Endothelial cell (in vitro differentiated cells): ENCODE results near the gene TAAR5. TPM values are rescaled to one million over a fixed set of nuclear protein-coding genes. Genes with fewer than 3 reads are reported as not detected.
"Not testable (repeated sequence)": the region's sequence is repeated elsewhere in the genome, so short reads cannot be mapped to it uniquely, and the experiment has no call there.

Experiments used
- DNase-seq: peaks from one replicate; pipeline ENCODE4 v3.0.0; 2021; ENCODE audit warnings: low spot score
- H3K27ac Mint-ChIP-seq: one replicate; pipeline ENCODE4 v1.8.0; 2021; ENCODE audit warnings: mixed read lengths, inconsistent platforms; ENCODE audit not compliant: unreplicated experiment
- H3K27me3 Mint-ChIP-seq: one replicate; pipeline ENCODE4 v1.8.0; 2021; ENCODE audit warnings: mild to moderate bottlenecking, moderate library complexity, mixed read lengths, inconsistent platforms; ENCODE audit not compliant: unreplicated experiment
- H3K36me3 Mint-ChIP-seq: one replicate; pipeline ENCODE4 v1.8.0; 2021; ENCODE audit warnings: mild to moderate bottlenecking, low read depth, mixed read lengths, inconsistent platforms; ENCODE audit not compliant: unreplicated experiment
- H3K4me1 Mint-ChIP-seq: one replicate; pipeline ENCODE4 v1.8.0; 2021; ENCODE audit warnings: mild to moderate bottlenecking, mixed read lengths, inconsistent platforms; ENCODE audit not compliant: unreplicated experiment
- H3K4me3 Mint-ChIP-seq: one replicate; pipeline ENCODE4 v1.8.0; 2021; ENCODE audit warnings: mild to moderate bottlenecking, mixed read lengths, inconsistent platforms; ENCODE audit not compliant: unreplicated experiment
- H3K9me3 Mint-ChIP-seq: one replicate; pipeline ENCODE4 v1.8.0; 2021; ENCODE audit warnings: mixed read lengths, inconsistent platforms; ENCODE audit not compliant: unreplicated experiment
- CTCF ChIP-seq: fragments of 200-600 bp; sonication (generic); IDR thresholded peaks from one replicate; pipeline ENCODE4 v1.5.0; 2021; ENCODE audit warnings: antibody characterized with exemption; ENCODE audit not compliant: unreplicated experiment
- total RNA-seq: library from RNA; stranded (reverse); fragmentation: NEBNext Ultra II Directional; extraction: Animal tissue kit (Norgen Biotek cat#: 25700); gene quantifications from one replicate; pipeline ENCODE4 v1.2.1, GENCODE V29; 2021; ENCODE audit not compliant: unreplicated experiment

The TAAR5 gene
- total RNA-seq, 1 donor from 2014 or later = not detected

- Mint-ChIP-seq H3K36me3 (no peaks in the 10 kb centered on the region), H3K9me3 (no peaks in the 10 kb centered on the region), H3K27me3 (no peaks in the 10 kb centered on the region), H3K4me3 (no peak overlapping the region), H3K4me1 (no peaks in the 10 kb centered on the region), H3K27ac (no peak overlapping the region)
- no peak for DNase-seq
- no peak for TF ChIP-seq CTCF
Observed at GRCh38 chr6:132566404-132566803, 23.1 kb downstream of the TAAR5 start.

- not testable (repeated sequence) for H3K9me3 Mint-ChIP-seq, H3K27me3 Mint-ChIP-seq, H3K4me3 Mint-ChIP-seq, H3K27ac Mint-ChIP-seq, H3K36me3 Mint-ChIP-seq, H3K4me1 Mint-ChIP-seq, DNase-seq
Observed at GRCh38 chr6:132560087-132560486, 29.5 kb downstream of the TAAR5 start.

GRCh38 chr6:132552372-132552771 lies 37.2 kb downstream of the TAAR5 start, which contains the start of gene TAAR8:
Gene TAAR8 (plus strand): TSS chr6:132552672. CDS start chr6:132552693, 21 bp downstream.
- Mint-ChIP-seq H3K27me3 (no peaks in the 10 kb centered on the region), H3K9me3 (no peaks in the 10 kb centered on the region), H3K27ac (no peak within 1 kb of the TSS), H3K4me3 (no peak within 1 kb of the TSS), H3K36me3 (no peaks in the 10 kb centered on the region), H3K4me1 (peaks cover 9% of the 10 kb centered on the region)
- DNase-seq = no peak
- no peak for TF ChIP-seq CTCF

- no peaks in the 10 kb centered on the region for H3K36me3 Mint-ChIP-seq
- H3K4me1 Mint-ChIP-seq = peaks cover 9% of the 10 kb centered on the region
- no peaks in the 10 kb centered on the region for H3K9me3 Mint-ChIP-seq
- no peak for DNase-seq
- no peaks in the 10 kb centered on the region for H3K27me3 Mint-ChIP-seq
- no peak for TF ChIP-seq CTCF
- H3K4me3 Mint-ChIP-seq = no peak overlapping the region
- H3K27ac Mint-ChIP-seq = no peak overlapping the region
Observed at GRCh38 chr6:132551214-132551613, 38.3 kb downstream of the TAAR5 start.

GRCh38 chr6:132548746-132549463 lies 40.6 kb downstream of the TAAR5 start:
- Mint-ChIP-seq H3K27me3 (no peaks in the 10 kb centered on the region), H3K4me3 (no peak overlapping the region), H3K4me1 (peaks cover 9% of the 10 kb centered on the region), H3K27ac (no peak overlapping the region), H3K9me3 (no peaks in the 10 kb centered on the region), H3K36me3 (no peaks in the 10 kb centered on the region)
- no peak for TF ChIP-seq CTCF
- no peak for DNase-seq
